HCT116 (cell line): Measurements from ENCODE around the gene PPIF. TPM values are rescaled to one million over a fixed set of nuclear protein-coding genes. Genes with fewer than 3 reads are reported as not detected.

Source experiments
- ATAC-seq: fragments of 200-7000 bp; cut with Tn5 transposase; 2 replicates; pipeline ENCODE4 v1.9.1; 2020; ENCODE audit warnings: mild to moderate bottlenecking, moderate library complexity
- BruUV-seq: library from RNA; stranded (reverse); fragments of 400-500 nt; replicated peaks from 2 replicates; lab custom pipeline; 2021; lab: Mats Ljungman, UMichigan
- CTCF ChIA-PET: fragments of 300-600 bp; sonication (Branson Sonifier 250); formaldehyde crosslinking; loops from one replicate; lab custom pipeline; 2021; ENCODE audit warnings: antibody characterized with exemption; lab: Charles Lee
- POLR2A ChIA-PET: fragments of 300-600, 350-600 bp; sonication (Branson Sonifier 250); formaldehyde crosslinking; loops from one replicate; lab custom pipeline; 2021; ENCODE audit warnings: antibody characterized with exemption; lab: Charles Lee
- RAD21 ChIA-PET, 2 experiments: fragments of 300-600 bp; sonication (Branson Sonifier 250); formaldehyde crosslinking; loops; one replicate each; lab custom pipeline; 2023; ENCODE audit warnings: low total read pairs in 2 of 2; ENCODE audit not compliant: uncharacterized antibody in 2 of 2, unreplicated experiment in 2 of 2, low non-redundant PET in 1 of 2; lab: Charles Lee
- DNase-seq: peaks from one replicate; pipeline ENCODE4 v3.0.0-alpha.2; 2010; ENCODE audit warnings: low read depth, low spot score
- H2AFZ ChIP-seq: fragments of 200-600 bp; shearing (Covaris generic), sonication (generic); 2 replicates; pipeline ENCODE4 v1.6.1; 2017; ENCODE audit warnings: low read depth, mixed run types, mixed read lengths, antibody characterized with exemption, low read length; ENCODE audit not compliant: poor library complexity, severe bottlenecking
- H3K27ac ChIP-seq: 2 replicates; pipeline ENCODE4 v1.5.1; 2012; ENCODE audit warnings: low read depth, low read length
- H3K27me3 ChIP-seq: fragments of 200-600 bp; sonication (generic); 2 replicates; pipeline ENCODE4 v1.6.1; 2016; ENCODE audit warnings: mixed run types, low read length, mixed read lengths; ENCODE audit not compliant: insufficient read depth
- H3K36me3 ChIP-seq, 2 experiments: fragments of 200-500 bp in 1 of 2; fragments of 200-600 bp in 1 of 2; sonication (Bioruptor generic) in 1 of 2; sonication (generic) in 1 of 2; 2 replicates each; pipeline versions ENCODE4 v1.5.1 to v1.6.1; 2014 to 2016; ENCODE audit warnings: low read length in 2 of 2, inconsistent platforms in 1 of 2, mixed read lengths in 1 of 2, mixed run types in 1 of 2; ENCODE audit not compliant: insufficient read depth in 2 of 2, control insufficient read depth in 1 of 2
- H3K4me1 ChIP-seq, 2 experiments: fragments of 200-600 bp in 1 of 2; sonication (generic) in 1 of 2; 2 replicates each; pipeline versions ENCODE4 v1.5.1 to v1.6.1; 2012 to 2017; ENCODE audit warnings: low read length in 2 of 2, inconsistent platforms in 1 of 2, mild to moderate bottlenecking in 1 of 2, mixed read lengths in 1 of 2, mixed run types in 1 of 2, moderate library complexity in 1 of 2; ENCODE audit not compliant: insufficient read depth in 2 of 2, control insufficient read depth in 1 of 2
- H3K4me2 ChIP-seq: fragments of 200-600 bp; sonication (generic); 2 replicates; pipeline ENCODE4 v1.6.1; 2017; ENCODE audit warnings: mixed run types, low read length, mixed read lengths
- H3K4me3 ChIP-seq, 2 experiments: fragments of 200-600 bp in 1 of 2; sonication (generic) in 1 of 2; replicated peaks in 1 of 2; 2 replicates each; pipeline ENCODE4 v1.5.1; 2011 to 2016; ENCODE audit warnings: low read length in 2 of 2, control low read depth in 1 of 2, low read depth in 1 of 2, mild to moderate bottlenecking in 1 of 2, mixed read lengths in 1 of 2, mixed run types in 1 of 2
- H3K79me2 ChIP-seq: fragments of 200-600 bp; sonication (generic); 2 replicates; pipeline ENCODE4 v1.6.1; 2017; ENCODE audit warnings: mild to moderate bottlenecking, mixed run types, low read length, moderate library complexity, mixed read lengths; ENCODE audit not compliant: insufficient read depth
- H3K9ac ChIP-seq: fragments of 200-600 bp; sonication (generic); 2 replicates; pipeline ENCODE4 v1.6.1; 2016; ENCODE audit warnings: low read length, mixed read lengths
- H3K9me2 ChIP-seq: fragments of 200-600 bp; sonication (generic), shearing (Covaris generic); 2 replicates; pipeline ENCODE4 v1.6.1; 2017; ENCODE audit warnings: mixed run types, mild to moderate bottlenecking, moderate library complexity; ENCODE audit not compliant: insufficient read depth
- H3K9me3 ChIP-seq, 2 experiments: fragments of 200-500 bp in 1 of 2; fragments of 200-600 bp in 1 of 2; sonication (Bioruptor generic) in 1 of 2; sonication (generic) in 1 of 2; 2 replicates each; pipeline ENCODE4 v1.6.1; 2014 to 2017; ENCODE audit warnings: low read length in 2 of 2, mixed read lengths in 2 of 2, inconsistent platforms in 1 of 2, low read depth in 1 of 2, mild to moderate bottlenecking in 1 of 2, mixed run types in 1 of 2, moderate library complexity in 1 of 2; ENCODE audit not compliant: control insufficient read depth in 1 of 2, insufficient read depth in 1 of 2
- H4K20me1 ChIP-seq: fragments of 200-600 bp; sonication (generic), shearing (Covaris generic); 2 replicates; pipeline ENCODE4 v1.6.1; 2017; ENCODE audit warnings: mixed run types, mild to moderate bottlenecking, moderate library complexity; ENCODE audit not compliant: insufficient read depth
- ATF3 ChIP-seq: IDR thresholded peaks from 2 replicates; pipeline ENCODE4 v1.6.1; 2012
- CBX3 ChIP-seq: IDR thresholded peaks from 2 replicates; pipeline ENCODE4 v1.6.1; 2012; ENCODE audit warnings: low read depth
- CEBPB ChIP-seq: IDR thresholded peaks from 2 replicates; pipeline ENCODE4 v1.6.1; 2012; ENCODE audit warnings: low read depth
- EGR1 ChIP-seq: IDR thresholded peaks from 2 replicates; pipeline ENCODE4 v1.6.1; 2012; ENCODE audit warnings: low read depth
- ELF1 ChIP-seq: IDR thresholded peaks from 2 replicates; pipeline ENCODE4 v1.6.1; 2012; ENCODE audit warnings: low read depth, borderline replicate concordance
- EZH2 ChIP-seq: fragments of 200-600 bp; sonication (generic); IDR thresholded peaks from 2 replicates; pipeline ENCODE4 v1.6.1; 2017; ENCODE audit warnings: antibody characterized with exemption, mixed run types
- EZH2phosphoT487 ChIP-seq: fragments of 200-600 bp; IDR thresholded peaks from 2 replicates; pipeline ENCODE4 v1.6.1; 2018; ENCODE audit warnings: antibody characterized with exemption, borderline replicate concordance
- JUND ChIP-seq: IDR thresholded peaks from 2 replicates; pipeline ENCODE4 v1.6.1; 2012
- MAX ChIP-seq: IDR thresholded peaks from 2 replicates; pipeline ENCODE4 v1.6.1; 2012
- POLR2A ChIP-seq: IDR thresholded peaks from 2 replicates; pipeline ENCODE4 v1.7.0; 2011; ENCODE audit warnings: borderline replicate concordance; ENCODE audit not compliant: insufficient read depth, insufficient read length; ENCODE audit errors: extremely low read depth
- POLR2AphosphoS5 ChIP-seq: IDR thresholded peaks from 2 replicates; pipeline ENCODE4 v1.6.1; 2011; ENCODE audit warnings: mild to moderate bottlenecking, low read depth, low read length, moderate library complexity
- SP1 ChIP-seq: IDR thresholded peaks from 2 replicates; pipeline ENCODE4 v1.6.1; 2012; ENCODE audit warnings: low read depth
- SRF ChIP-seq: IDR thresholded peaks from 2 replicates; pipeline ENCODE4 v1.6.1; 2012; ENCODE audit warnings: low read depth
- YY1 ChIP-seq: IDR thresholded peaks from 2 replicates; pipeline ENCODE4 v1.6.1; 2011; ENCODE audit warnings: low read length, low read depth, moderate library complexity, mild to moderate bottlenecking; ENCODE audit not compliant: insufficient replicate concordance; ENCODE audit errors: extremely low read depth
- ZBTB33 ChIP-seq: IDR thresholded peaks from 2 replicates; pipeline ENCODE4 v1.6.1; 2011; ENCODE audit warnings: mild to moderate bottlenecking, low read length, moderate library complexity; ENCODE audit not compliant: insufficient replicate concordance; ENCODE audit errors: extremely low read depth
- ZFX ChIP-seq: fragments of 450-650 bp; IDR thresholded peaks from 2 replicates; pipeline ENCODE4 v1.6.1; 2017
- intact Hi-C: fragments of 100-400 bp; cut with micrococcal nuclease; formaldehyde crosslinking; loops from 2 replicates; pipeline ENCODE4 v1.10.0; 2022
- total RNA-seq: library from RNA; stranded (reverse); gene quantifications from one replicate; pipeline ENCODE4 v1.2.1, GENCODE V29; 2021; ENCODE audit not compliant: unreplicated experiment

Gene PPIF
- total RNA-seq, 1 experiment from 2014 or later: 85.0 TPM

GRCh38 chr10:79381804-79382221 lies 34.5 kb downstream of the PPIF start:
- POLR2A ChIA-PET: no interaction called here
- Histone ChIP-seq H3K9ac (no peak overlapping the region), H3K9me2 (no peaks in the 10 kb centered on the region), H3K9me3 (no peaks in the 10 kb centered on the region), H3K27ac (no peak overlapping the region), H3K4me3 (no peak overlapping the region), H3K4me1 (no peaks in the 10 kb centered on the region), H3K4me2 (no peak overlapping the region), H2AFZ (no peak overlapping the region), H3K27me3 (no peaks in the 10 kb centered on the region), H3K36me3 (no peaks in the 10 kb centered on the region), H3K79me2 (no peaks in the 10 kb centered on the region), H4K20me1 (no peaks in the 10 kb centered on the region)
- TF ChIP-seq YY1 (no peak), ZFX (no peak), JUND (no peak), ZBTB33 (no peak), ELF1 (no peak), ATF3 (no peak), CBX3 (no peak), EZH2 (no peak), POLR2A (no peak), EZH2phosphoT487 (no peak), SRF (no peak; the same call in none of the 2 replicates), CEBPB (no peak), MAX (no peak), POLR2AphosphoS5 (no peak), EGR1 (no peak), SP1 (no peak)
- no peak for DNase-seq
- RAD21 ChIA-PET: no interaction called here
- BruUV-seq: no TSS peak
- CTCF ChIA-PET: no interaction called here
- ATAC-seq: peak; percentile 53
- intact Hi-C loops: no loop called here
